Heart left ventricle (tissue), 16 donors: ENCODE results near the gene SFN. TPM values are rescaled to one million over a fixed set of nuclear protein-coding genes. Genes with fewer than 3 reads are reported as not detected.

Experiments used
- ATAC-seq, 4 donors: fragments of 200-7000 bp; cut with Tn5 transposase; one replicate each; pipeline ENCODE4 v1.9.1; 2020 to 2022; ENCODE audit warnings: moderate library complexity in 4 of 4, mild to moderate bottlenecking in 3 of 4, moderate number of reproducible peaks in 1 of 4
- DNase-seq, 5 donors: peaks; one replicate each; pipeline ENCODE4 v3.0.0-alpha.2; 2020
- H3K27ac ChIP-seq, 12 donors: fragments of 200-600 bp; sonication (generic) in 4 of 12; one replicate each; pipeline versions ENCODE4 v1.5.0 to v1.8.0; 2016 to 2022; ENCODE audit warnings: mild to moderate bottlenecking in 2 of 12
- H3K27me3 ChIP-seq, 9 donors: fragments of 200-600 bp; sonication (generic) in 2 of 9; one replicate each; pipeline versions ENCODE4 v1.5.1 to v1.8.0; 2016 to 2022; ENCODE audit warnings: mild to moderate bottlenecking in 3 of 9
- H3K36me3 ChIP-seq, 9 donors: fragments of 200-600 bp; sonication (generic) in 2 of 9; one replicate each; pipeline versions ENCODE4 v1.5.0 to v1.8.0; 2018 to 2022; ENCODE audit warnings: mild to moderate bottlenecking in 2 of 9
- H3K4me1 ChIP-seq, 12 donors: fragments of 200-600 bp; sonication (generic) in 4 of 12; one replicate each; pipeline versions ENCODE4 v1.5.0 to v1.8.0; 2016 to 2022; ENCODE audit warnings: mild to moderate bottlenecking in 3 of 12
- H3K4me3 ChIP-seq, 12 donors: fragments of 200-600 bp; sonication (generic) in 4 of 12; one replicate each; pipeline versions ENCODE4 v1.5.0 to v1.8.0; 2017 to 2022; ENCODE audit warnings: mild to moderate bottlenecking in 9 of 12, moderate library complexity in 4 of 12
- H3K9me3 ChIP-seq, 12 donors: fragments of 200-600 bp; sonication (generic) in 4 of 12; one replicate each; pipeline versions ENCODE4 v1.5.0 to v1.8.0; 2016 to 2022; ENCODE audit warnings: mild to moderate bottlenecking in 1 of 12
- CTCF ChIP-seq, 12 donors: fragments of 200-600 bp; sonication (generic) in 4 of 12; IDR thresholded peaks; one replicate each; pipeline versions ENCODE4 v1.5.0 to v1.8.0; 2018 to 2022; ENCODE audit warnings: antibody characterized with exemption in 12 of 12, mild to moderate bottlenecking in 5 of 12
- POLR2A ChIP-seq, 2 donors: fragments of 450-650 bp; IDR thresholded peaks; one replicate each; pipeline ENCODE4 v1.6.1; 2017; ENCODE audit warnings: antibody characterized with exemption in 2 of 2, mild to moderate bottlenecking in 2 of 2, moderate library complexity in 2 of 2
- WGBS, 4 donors: extraction: QIAGEN DNeasy Blood & Tissue Kit in 2 of 4; methylation state at CpG; one replicate each; pipeline versions ENCODE4 v1.1.5 to v1.1.7; 2013 to 2018; 5-methylcytosine and 5-hydroxymethylcytosine counted together
- intact Hi-C, 10 donors: fragments of 100-400 bp; cut with DNase I; formaldehyde crosslinking; loops; one replicate each; pipeline versions ENCODE4 v1.11.1 to v1.14.2; 2022
- polyA plus RNA-seq, 2 donors: library from polyadenylated mRNA; stranded (reverse); fragments of 200-250 nt; gene quantifications; one replicate each; pipeline ENCODE4 v1.2.3, GENCODE V29; 2013
- total RNA-seq, 9 donors: library from RNA; depleted of rRNA in 2 of 9; stranded (reverse); fragments of >200 nt in 2 of 9; fragmentation: NEBNext Ultra II Directional in 3 of 9; extraction: Animal tissue kit (Norgen Biotek cat#: 25700) in 3 of 9; gene quantifications; one replicate each; pipeline versions ENCODE4 v1.1.0 to v1.2.4, GENCODE V29; 2016 to 2023
- donor health status: ischemic (EF 13 %, LVEDD 7.1; RV severe dilation, severe dysfunction).
- donor health status: healthy with polysubstance abuse.
- donor health status: DM: no; HTN: yes; CAD: no.
- donor health status: DM: no; HTN: no; CAD: no.
- donor health status: ischemic (EF 25% LVEDD 6.9; RV normal size, moderate dysfunction).
- donor health status: ischemic (EF 25% LVEDD 5.7; RV mildly dilated, moderate dysfunction).
- donor health status: healthy.
- donor health status: DM: yes; HTN: yes; CAD: no.
- donor health status: ischemic (EF 35%, LVEDD 5.7; RV mildly dilated, moderate dysfunction).
- donor health status: nonischemic (EF 11% LVEDD 7.7; RV severe dilation, severe dysfunction).
- donor health status: DM: yes; HTN: yes; CAD: no.
- donor health status: PGD.
- donor health status: ischemic (EF 29% LVEDD 5.4; RV normal size, mild dysfunction).
- donor health status: nonischemic (EF 23%, LVEDD 6.1; RV moderate dilation, normal function).

SFN gene
- total and polyA plus RNA-seq, 11 donors, result 0.11 to 0.42 (median 0.31) TPM; not detected in 7

- intact Hi-C loops, result no loop called here
These were observed 8.0 kb upstream of the SFN start for GRCh38 chr1:26854906-26855305.

DNA sequence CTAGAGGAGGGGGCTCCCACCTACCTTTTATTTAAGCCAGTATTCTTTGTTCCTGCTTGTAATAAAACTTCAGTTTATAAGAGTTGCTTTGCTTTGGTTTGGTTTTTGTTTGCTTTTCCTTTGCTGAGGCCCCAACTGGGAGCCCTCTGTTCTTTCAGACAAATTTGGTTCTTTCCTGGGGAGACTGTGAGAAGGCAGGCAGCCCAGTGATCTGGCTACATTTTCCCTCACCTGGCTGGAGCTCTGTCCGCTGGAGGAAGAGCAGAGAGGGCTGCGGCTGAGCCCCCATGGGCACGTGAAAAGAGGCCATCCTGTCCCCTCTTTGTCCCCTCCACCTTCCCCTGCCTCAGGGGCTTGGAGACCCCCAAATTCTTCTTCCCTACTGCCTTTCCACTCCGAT is 7.3 kb upstream of the SFN start:
- intact Hi-C loops, result no loop called here
- Histone ChIP-seq H3K4me3 (no peak overlapping the region), H3K4me1 (peaks cover 0 to 6% (median 0%) of the 10 kb centered on the region in 12 donors), H3K9me3 (no peaks in the 10 kb centered on the region), H3K27ac (no peak overlapping the region), H3K27me3 (no peaks in the 10 kb centered on the region), H3K36me3 (peaks cover 0 to 75% (median 63%) of the 10 kb centered on the region in 9 donors)
- WGBS, 4 donors, result 92 to 98% (median 94%) methylated on average over 4 of the region's 4 CpGs
- DNase-seq (no peak), ATAC-seq (no peak)
- TF ChIP-seq POLR2A (IDR thresholded peaks at IDR 0.05) (no peak), CTCF (IDR thresholded peaks at IDR 0.05) (no peak)

More at GRCh38 chr1:26854906-26855305, 8.0 kb upstream of the SFN start:
- Histone ChIP-seq H3K4me3 (no peak overlapping the region), H3K27ac (no peak overlapping the region), H3K9me3 (no peaks in the 10 kb centered on the region), H3K4me1 (peaks cover 0 to 6% (median 0%) of the 10 kb centered on the region in 12 donors), H3K27me3 (no peaks in the 10 kb centered on the region), H3K36me3 (peaks cover 0 to 82% (median 70%) of the 10 kb centered on the region in 9 donors)
- TF ChIP-seq POLR2A (IDR thresholded peaks at IDR 0.05) (no peak), CTCF (IDR thresholded peaks at IDR 0.05) (no peak)
- no peak for ATAC-seq
- WGBS, 4 donors, result 86 to 96% (median 90%) methylated on average over 5 of the region's 5 CpGs
- DNase-seq, result no peak

DNA sequence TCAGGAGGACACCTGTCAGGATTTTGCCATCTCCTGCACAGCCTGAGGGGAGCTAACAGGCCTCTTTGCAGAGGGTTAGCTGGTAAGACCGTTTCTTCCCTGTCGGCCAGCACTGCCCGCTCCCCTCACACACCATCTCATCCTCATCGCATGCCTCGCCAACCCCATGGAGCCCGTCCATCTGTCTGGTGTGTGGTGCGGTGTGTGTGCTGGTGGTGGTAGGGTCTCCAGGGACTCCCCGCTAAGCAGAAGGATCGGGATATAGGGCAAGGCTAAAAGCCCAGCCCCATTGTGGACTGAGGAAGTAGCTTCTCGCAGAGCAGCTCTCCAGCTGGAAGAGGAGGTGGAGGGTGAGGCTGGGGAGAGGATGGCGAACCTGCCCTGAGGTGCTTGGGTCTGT is 6.8 kb upstream of the SFN start:
- ATAC-seq (no peak), DNase-seq (no peak)
- H3K4me1 ChIP-seq, result peaks cover 0 to 6% (median 0%) of the 10 kb centered on the region in 12 donors
- peaks cover 0 to 70% (median 57%) of the 10 kb centered on the region in 9 donors for H3K36me3 ChIP-seq
- intact Hi-C loops, result no loop called here
- no peak for TF ChIP-seq CTCF (IDR thresholded peaks at IDR 0.05)
- TF ChIP-seq POLR2A (IDR thresholded peaks at IDR 0.05), result no peak
- no peak overlapping the region for H3K4me3 ChIP-seq
- WGBS, 4 donors, result 88 to 91% (median 91%) methylated on average over 10 to 11 of the region's 11 CpGs
- no peaks in the 10 kb centered on the region for H3K9me3 ChIP-seq
- H3K27me3 ChIP-seq, result no peaks in the 10 kb centered on the region
- no peak overlapping the region for H3K27ac ChIP-seq

- H3K4me1 ChIP-seq, result peaks cover 0 to 6% (median 0%) of the 10 kb centered on the region in 12 donors
- intact Hi-C loops, result no loop called here
- ATAC-seq, result no peak
- no peaks in the 10 kb centered on the region for H3K9me3 ChIP-seq
- H3K27me3 ChIP-seq, result no peaks in the 10 kb centered on the region
- TF ChIP-seq CTCF (IDR thresholded peaks at IDR 0.05) (no peak), POLR2A (IDR thresholded peaks at IDR 0.05) (no peak)
- 82 to 91% (median 87%) methylated on average over 20 to 21 of the region's 21 CpGs for WGBS, 4 donors
- no peak overlapping the region for H3K27ac ChIP-seq
- DNase-seq, result no peak
- no peak overlapping the region for H3K4me3 ChIP-seq
- H3K36me3 ChIP-seq, result peaks cover 0 to 63% (median 51%) of the 10 kb centered on the region in 9 donors
These were observed 6.1 kb upstream of the SFN start for GRCh38 chr1:26856604-26857469.
